Adrenal gland (tissue), 5 donors: ENCODE data around the gene RALGPS1.

ENCODE experiments used
- CTCF ChIP-seq, 6 experiments: fragments of 450-650 bp in 4 of 6; fragments of 200-600 bp in 2 of 6; sonication (generic) in 1 of 6; IDR thresholded peaks; 1 replicate in 5 of 6; 2 replicates in 1 of 6; pipeline versions ENCODE4 v1.5.1 to v1.8.0; 2016 to 2021; ENCODE audit warnings: antibody characterized with exemption in 6 of 6, mild to moderate bottlenecking in 2 of 6, moderate library complexity in 1 of 6
- POLR2A ChIP-seq, 2 donors: fragments of 450-650 bp; IDR thresholded peaks; one replicate each; pipeline ENCODE4 v1.6.1; 2017; ENCODE audit warnings: antibody characterized with exemption in 2 of 2, mild to moderate bottlenecking in 2 of 2, moderate library complexity in 1 of 2
- donor health status: DM: no; HTN: no; CAD: no.

- TF ChIP-seq CTCF (IDR thresholded peaks at IDR 0.05) (no peak), POLR2A (IDR thresholded peaks at IDR 0.05) (no peak)
Observed at GRCh38 chr9:126981218-126981617, 66.6 kb downstream of the RALGPS1 start.
